DMS153 (cell line): ENCODE results near the gene HS6ST1.

Source experiments
- DNase-seq: peaks from one replicate; lab custom pipeline; 2025; lab: John Stamatoyannopoulos, UW

The HS6ST1 gene, protein sequence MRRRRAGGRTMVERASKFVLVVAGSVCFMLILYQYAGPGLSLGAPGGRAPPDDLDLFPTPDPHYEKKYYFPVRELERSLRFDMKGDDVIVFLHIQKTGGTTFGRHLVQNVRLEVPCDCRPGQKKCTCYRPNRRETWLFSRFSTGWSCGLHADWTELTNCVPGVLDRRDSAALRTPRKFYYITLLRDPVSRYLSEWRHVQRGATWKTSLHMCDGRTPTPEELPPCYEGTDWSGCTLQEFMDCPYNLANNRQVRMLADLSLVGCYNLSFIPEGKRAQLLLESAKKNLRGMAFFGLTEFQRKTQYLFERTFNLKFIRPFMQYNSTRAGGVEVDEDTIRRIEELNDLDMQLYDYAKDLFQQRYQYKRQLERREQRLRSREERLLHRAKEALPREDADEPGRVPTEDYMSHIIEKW

GRCh38 chr2:128318776-128319464 is at the start of gene HS6ST1:
TSS of gene HS6ST1 (minus strand) at chr2:128318868. CDS start at chr2:128318563, 305 bp downstream.
- peak; percentile 18 for DNase-seq

DNA sequence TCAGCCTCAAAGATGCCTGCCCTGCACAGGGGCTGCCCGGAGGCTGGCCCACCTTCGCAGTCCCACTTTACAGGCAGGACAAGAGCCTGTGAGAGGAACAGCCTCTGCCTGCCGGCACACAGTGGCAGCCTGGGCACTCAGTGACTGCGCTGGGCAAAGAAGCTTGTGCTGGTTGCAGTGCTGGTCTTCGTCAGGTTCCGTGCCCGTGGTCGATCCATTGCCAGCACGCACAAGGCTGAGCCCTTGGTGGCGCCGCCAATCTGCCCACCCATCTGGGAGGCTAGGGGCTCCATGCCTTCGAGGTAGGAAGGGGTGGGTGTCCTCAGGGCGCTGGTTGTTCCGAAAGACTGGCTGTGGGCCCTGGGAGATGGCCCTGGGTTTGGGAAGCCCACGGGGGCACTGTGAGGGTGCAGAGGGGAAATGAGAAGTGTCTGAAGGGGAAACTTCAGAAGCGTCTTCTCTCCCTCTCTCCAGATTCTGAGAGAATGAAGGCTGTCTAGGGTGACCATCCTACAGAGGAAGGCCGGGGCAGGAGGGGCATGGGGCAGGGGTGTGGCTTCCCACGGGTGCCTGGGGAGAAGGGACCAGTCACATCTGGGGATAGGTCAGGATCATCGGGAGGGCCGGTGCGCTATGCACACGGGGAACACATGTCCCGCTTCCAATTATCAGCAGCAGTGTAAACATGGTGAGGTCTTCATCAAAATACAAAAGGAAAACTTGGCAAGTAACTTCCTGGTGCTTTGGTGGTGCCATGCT is 49.1 kb upstream of the HS6ST1 start:
- DNase-seq = no peak

- DNase-seq = no peak
Observed at GRCh38 chr2:128366713-128367511, 48.2 kb upstream of the HS6ST1 start.

GRCh38 chr2:128365217-128365905 is 46.7 kb upstream of the HS6ST1 start:
- no peak for DNase-seq

DNA sequence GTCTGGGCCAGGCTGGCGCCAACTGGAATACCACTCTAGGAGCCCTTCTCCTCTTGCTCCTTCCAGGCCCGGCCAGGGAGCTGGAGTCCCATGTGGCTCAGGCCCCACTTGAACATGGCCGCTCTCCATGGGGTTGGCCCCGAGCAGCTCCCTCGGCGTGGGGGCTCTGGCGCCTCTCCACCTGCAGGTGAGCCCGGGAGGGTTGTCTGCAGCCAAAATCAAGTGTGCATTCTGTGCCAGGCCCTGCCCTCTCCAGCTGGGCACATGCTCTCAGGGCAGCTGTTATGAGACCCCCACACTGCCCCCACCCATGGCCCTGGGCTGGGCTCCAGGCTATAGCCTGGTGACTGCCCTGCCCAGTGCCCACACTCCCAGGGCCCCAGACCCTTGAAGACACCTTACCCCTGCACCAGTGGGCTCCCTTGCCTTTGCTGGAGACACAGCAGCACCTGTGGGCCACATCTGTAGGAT is 45.8 kb upstream of the HS6ST1 start:
- DNase-seq = no peak

DNA sequence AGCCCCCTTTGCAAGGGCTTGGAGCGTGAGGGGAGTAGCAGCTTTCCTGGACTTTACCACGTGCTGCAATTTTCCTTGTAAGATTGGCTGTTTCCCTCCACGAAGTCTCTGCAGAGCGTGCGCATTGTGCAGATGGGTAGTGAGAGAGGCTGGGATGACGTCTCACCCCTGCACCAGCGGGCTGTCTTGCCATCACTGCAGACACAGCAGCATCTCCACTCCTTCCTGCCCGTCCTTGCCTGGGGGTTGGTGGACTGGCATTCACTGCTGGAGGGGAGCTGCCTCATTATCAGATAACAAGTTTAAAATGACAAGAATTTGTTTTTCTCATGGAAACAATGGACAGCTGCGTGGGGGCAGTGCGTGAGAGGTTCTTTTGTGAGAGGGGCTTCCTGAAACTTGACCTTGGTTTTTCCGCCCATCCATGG is 45.3 kb upstream of the HS6ST1 start:
- no peak for DNase-seq

GRCh38 chr2:128362889-128363228 is 44.2 kb upstream of the HS6ST1 start:
- DNase-seq = no peak

DNA sequence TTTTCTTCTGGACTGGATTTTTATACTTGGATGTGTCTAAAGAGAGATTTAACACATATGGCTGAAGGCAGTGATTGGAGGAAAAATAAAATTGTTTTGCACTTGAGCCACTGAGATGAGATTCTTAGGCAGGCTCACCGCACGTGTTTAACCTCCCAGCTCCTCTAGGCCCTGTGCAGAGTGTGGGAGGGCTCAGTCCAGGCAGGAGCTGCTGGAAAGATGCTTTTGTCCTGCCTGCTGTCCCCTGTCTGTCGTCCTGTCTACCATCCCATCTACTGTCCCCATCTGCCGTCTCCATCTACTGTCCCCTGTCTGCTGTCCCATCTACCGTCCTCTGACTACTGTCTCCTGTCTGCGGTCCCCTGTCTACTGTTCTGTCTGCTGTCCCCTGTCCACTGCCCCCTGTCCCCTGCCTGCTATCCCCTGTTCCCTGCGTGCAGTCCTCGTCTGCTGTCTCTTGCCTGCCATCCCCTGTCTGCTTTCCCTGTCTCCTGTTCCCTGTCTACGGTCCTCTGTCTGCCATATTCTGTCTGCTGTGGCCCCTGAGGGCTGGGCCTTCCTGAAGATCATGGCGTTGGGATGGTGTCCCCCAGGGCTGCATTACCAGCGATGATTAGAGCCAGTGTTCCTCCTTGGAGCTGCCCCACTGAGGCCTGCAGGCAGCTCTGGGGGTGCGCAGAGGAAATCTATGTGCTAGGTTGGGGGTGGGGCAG is 43.7 kb upstream of the HS6ST1 start:
- no peak for DNase-seq

- no peak for DNase-seq
Observed at GRCh38 chr2:128361376-128362131, 42.9 kb upstream of the HS6ST1 start.

DNA sequence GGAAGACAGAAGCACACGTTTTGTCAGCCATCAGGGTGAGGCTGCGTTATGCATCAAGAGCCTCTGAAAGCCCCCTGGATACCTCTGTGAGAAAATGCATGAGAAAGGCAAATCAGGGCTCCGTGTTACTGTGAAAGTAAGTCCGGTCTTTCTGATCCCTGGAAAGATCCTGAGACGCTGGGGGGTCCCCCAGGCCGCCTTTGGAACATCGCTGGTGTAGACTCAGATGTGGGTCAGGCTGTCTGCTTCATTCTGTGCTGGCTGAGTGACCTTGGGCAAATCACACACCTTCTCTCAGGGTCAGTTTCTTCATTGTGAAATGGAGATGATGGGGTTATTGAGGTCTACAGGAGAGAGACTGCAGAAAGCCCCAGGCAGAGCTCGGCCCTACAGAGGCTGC is 42.0 kb upstream of the HS6ST1 start:
- DNase-seq = no peak

GRCh38 chr2:128359841-128360240 is 41.2 kb upstream of the HS6ST1 start:
- DNase-seq = no peak

GRCh38 chr2:128358941-128359731 is 40.5 kb upstream of the HS6ST1 start:
- DNase-seq = no peak

GRCh38 chr2:128357506-128358370 is 39.1 kb upstream of the HS6ST1 start:
- no peak for DNase-seq

- no peak for DNase-seq
Observed at GRCh38 chr2:128356127-128356526, 37.5 kb upstream of the HS6ST1 start.

DNA sequence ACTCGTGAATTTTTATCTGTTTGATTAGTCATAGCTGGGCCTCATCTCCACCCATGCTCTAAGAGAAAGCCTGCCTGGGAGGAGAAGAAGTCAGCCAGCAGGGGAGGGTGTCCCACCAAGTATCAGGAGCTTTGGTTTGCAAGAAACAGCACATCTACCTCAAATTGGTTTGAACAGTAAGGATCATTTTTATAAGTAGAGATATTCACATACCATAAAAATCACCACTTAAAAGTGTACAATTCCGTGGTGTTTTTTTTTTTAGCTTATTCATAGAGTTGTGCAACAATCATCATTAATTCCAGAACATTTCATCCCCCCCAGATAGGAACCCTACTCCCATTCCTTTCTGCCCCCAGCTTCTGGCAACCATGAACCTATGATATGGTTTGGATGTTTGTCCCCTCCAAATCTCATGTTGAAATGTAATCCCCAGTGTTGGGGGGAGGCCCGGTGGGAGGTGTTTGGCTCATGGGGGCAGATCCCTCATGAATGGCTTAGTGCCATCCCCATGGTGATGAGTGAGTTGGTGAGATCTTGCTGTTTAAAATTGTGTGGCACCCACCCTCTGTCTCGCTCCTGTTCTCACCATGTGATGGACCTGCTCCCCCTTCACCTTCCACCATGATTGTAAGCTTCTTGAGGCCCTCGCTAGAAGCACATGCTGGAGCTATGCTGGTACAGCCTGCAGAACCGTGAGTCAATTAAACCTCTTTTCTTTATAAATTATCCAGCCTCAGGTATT is 36.2 kb upstream of the HS6ST1 start:
- DNase-seq = no peak

- no peak for DNase-seq
Observed at GRCh38 chr2:128354161-128354560, 35.5 kb upstream of the HS6ST1 start.

GRCh38 chr2:128350736-128351135 is 32.1 kb upstream of the HS6ST1 start:
- no peak for DNase-seq
